GOT3 (cell line): ENCODE measurements around the gene COQ8B.

Experiments used
- DNase-seq: peaks from one replicate; lab custom pipeline; 2025; ENCODE audit warnings: mixed read lengths; lab: John Stamatoyannopoulos, UW

COQ8B gene

GRCh38 chr19:40691421-40692211, 25.1 kb downstream of the COQ8B start:
- no peak for DNase-seq

- DNase-seq = peak; percentile 86
Observed at GRCh38 chr19:40690693-40691420, 25.8 kb downstream of the COQ8B start.

- no peak for DNase-seq
Observed at GRCh38 chr19:40690050-40690692, 26.5 kb downstream of the COQ8B start, which contains the start of gene NUMBL. Gene NUMBL (minus strand): TSS chr19:40690651. CDS start chr19:40690483, 168 bp downstream.

GRCh38 chr19:40689339-40690049, 27.2 kb downstream of the COQ8B start:
- no peak for DNase-seq

- no peak for DNase-seq
Observed at GRCh38 chr19:40688987-40689338, 27.7 kb downstream of the COQ8B start.

GRCh38 chr19:40688309-40688708, 28.4 kb downstream of the COQ8B start:
- DNase-seq = no peak

GRCh38 chr19:40687525-40688016, 29.1 kb downstream of the COQ8B start:
- DNase-seq = no peak

- DNase-seq = no peak
Observed at GRCh38 chr19:40686882-40687524, 29.7 kb downstream of the COQ8B start.

GRCh38 chr19:40685563-40685962, 31.1 kb downstream of the COQ8B start:
- DNase-seq = no peak

GRCh38 chr19:40685016-40685526, 31.6 kb downstream of the COQ8B start:
- no peak for DNase-seq

GRCh38 chr19:40684280-40684679, 32.4 kb downstream of the COQ8B start:
- no peak for DNase-seq

GRCh38 chr19:40683437-40683836, 33.2 kb downstream of the COQ8B start:
- no peak for DNase-seq

GRCh38 chr19:40682431-40682964, 34.2 kb downstream of the COQ8B start:
- no peak for DNase-seq

- no peak for DNase-seq
Observed at GRCh38 chr19:40681039-40681438, 35.6 kb downstream of the COQ8B start.

- no peak for DNase-seq
Observed at GRCh38 chr19:40677156-40677555, 39.5 kb downstream of the COQ8B start.

GRCh38 chr19:40674291-40674690, 42.4 kb downstream of the COQ8B start:
- no peak for DNase-seq

GRCh38 chr19:40673397-40673796, 43.3 kb downstream of the COQ8B start:
- no peak for DNase-seq

- DNase-seq = no peak
Observed at GRCh38 chr19:40672573-40673299, 44.0 kb downstream of the COQ8B start.

GRCh38 chr19:40672038-40672437, 44.6 kb downstream of the COQ8B start:
- DNase-seq = no peak

- no peak for DNase-seq
Observed at GRCh38 chr19:40671404-40671803, 45.3 kb downstream of the COQ8B start.
